ENCODE results near the gene ARFGEF3.
A peak's percentile ranks its signal among the peaks of the same experiment; 100 is the strongest.
"Not testable (repeated sequence)": the region's sequence is repeated elsewhere in the genome, so short reads cannot be mapped to it uniquely, and the experiment has no call there.

Gene ARFGEF3, protein sequence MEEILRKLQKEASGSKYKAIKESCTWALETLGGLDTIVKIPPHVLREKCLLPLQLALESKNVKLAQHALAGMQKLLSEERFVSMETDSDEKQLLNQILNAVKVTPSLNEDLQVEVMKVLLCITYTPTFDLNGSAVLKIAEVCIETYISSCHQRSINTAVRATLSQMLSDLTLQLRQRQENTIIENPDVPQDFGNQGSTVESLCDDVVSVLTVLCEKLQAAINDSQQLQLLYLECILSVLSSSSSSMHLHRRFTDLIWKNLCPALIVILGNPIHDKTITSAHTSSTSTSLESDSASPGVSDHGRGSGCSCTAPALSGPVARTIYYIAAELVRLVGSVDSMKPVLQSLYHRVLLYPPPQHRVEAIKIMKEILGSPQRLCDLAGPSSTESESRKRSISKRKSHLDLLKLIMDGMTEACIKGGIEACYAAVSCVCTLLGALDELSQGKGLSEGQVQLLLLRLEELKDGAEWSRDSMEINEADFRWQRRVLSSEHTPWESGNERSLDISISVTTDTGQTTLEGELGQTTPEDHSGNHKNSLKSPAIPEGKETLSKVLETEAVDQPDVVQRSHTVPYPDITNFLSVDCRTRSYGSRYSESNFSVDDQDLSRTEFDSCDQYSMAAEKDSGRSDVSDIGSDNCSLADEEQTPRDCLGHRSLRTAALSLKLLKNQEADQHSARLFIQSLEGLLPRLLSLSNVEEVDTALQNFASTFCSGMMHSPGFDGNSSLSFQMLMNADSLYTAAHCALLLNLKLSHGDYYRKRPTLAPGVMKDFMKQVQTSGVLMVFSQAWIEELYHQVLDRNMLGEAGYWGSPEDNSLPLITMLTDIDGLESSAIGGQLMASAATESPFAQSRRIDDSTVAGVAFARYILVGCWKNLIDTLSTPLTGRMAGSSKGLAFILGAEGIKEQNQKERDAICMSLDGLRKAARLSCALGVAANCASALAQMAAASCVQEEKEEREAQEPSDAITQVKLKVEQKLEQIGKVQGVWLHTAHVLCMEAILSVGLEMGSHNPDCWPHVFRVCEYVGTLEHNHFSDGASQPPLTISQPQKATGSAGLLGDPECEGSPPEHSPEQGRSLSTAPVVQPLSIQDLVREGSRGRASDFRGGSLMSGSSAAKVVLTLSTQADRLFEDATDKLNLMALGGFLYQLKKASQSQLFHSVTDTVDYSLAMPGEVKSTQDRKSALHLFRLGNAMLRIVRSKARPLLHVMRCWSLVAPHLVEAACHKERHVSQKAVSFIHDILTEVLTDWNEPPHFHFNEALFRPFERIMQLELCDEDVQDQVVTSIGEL (N-terminal part only)

DNA sequence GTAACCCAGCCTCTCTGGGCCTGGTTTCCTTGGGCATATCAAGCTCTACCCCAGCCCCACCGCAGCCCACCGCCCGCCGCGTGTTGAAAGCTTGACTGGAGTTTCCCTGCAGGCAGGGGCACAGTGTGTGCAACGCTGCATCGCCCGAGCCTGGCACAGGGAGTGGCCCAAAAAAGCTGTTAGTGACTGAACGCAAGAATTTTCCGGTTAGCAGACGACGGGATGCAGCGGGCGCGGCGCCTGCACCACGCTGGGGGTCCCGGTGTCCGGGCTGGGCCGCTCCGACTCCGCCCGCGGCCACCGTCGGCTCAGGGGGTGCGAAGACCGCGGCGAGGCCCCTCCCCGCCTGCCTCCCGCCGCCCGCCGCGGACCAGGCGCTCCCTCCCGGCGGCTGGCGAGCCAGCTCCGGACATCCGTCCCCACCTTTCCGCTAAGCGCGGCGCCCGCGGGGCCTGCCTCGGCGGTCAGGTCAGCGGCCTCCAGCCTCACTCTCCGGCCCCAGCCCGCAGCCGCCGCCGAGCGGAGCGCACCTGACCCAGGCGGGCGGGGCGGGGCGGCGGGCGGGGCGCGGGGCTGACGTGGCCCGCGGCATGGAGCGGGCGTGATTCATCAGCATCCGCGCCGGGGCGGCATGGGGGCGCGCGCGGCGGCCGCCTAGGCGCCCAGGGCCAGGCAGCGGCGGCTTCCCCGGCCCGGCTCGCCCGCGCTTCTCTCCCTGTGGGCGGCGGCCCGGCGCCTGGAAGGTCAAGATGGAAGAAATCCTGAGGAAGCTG lies at the start of gene ARFGEF3:
Gene ARFGEF3, plus strand, starts transcription at position 602 of the 773 bp plus-strand sequence. Its CDS starts 148 bp downstream, at position 750.
- peak; percentile 47 for DNase-seq

DNA sequence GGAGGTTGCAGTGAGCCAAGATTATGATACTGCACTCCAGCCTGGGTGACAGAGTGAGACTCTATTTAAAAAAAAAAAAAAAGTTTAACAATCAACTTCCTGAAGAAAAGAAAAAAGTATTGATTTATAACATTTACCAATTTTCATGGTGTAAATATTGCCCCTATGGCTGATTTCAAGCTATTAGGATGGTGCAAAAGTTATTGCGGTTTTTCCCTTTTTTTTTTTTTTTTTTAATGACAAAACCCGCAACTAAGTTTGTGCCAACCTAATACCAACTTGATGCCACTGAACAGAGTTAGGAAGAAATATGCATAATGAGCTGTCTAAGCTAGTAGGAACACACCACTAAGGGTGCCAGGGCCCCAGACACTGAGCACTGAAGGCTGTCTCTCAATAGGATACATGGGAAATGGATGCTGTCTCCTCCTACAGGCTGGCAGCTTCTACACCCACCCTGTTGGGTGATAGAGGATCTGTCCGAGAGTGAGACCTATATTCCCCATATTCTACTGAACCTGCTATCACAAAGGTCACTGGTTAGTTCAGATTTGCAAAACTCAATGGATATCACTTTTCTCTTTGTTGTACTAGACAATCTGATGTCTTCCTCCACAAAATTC lies 48.0 kb upstream of the ARFGEF3 start:
- DNase-seq, result no peak

DNA sequence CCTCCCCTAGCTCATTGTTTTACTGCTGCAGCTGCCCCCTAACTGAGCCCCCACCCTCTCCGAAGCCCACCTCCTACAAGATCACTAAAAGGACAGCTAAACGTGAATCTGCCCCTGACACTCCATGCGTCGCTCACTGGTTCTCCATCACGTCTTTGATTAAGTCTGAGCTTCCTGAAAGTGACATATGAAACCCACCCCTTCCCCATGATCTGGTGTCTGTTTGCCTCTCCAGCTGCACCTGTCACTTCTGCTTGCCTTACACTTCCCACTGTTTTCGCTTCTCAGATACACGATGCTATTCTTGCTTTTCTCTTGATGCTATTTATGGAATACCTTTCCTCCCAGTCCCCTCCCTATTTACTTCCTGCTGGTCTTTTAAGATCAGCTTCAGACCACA lies 46.5 kb upstream of the ARFGEF3 start:
- DNase-seq, result peak; percentile 20

DNA sequence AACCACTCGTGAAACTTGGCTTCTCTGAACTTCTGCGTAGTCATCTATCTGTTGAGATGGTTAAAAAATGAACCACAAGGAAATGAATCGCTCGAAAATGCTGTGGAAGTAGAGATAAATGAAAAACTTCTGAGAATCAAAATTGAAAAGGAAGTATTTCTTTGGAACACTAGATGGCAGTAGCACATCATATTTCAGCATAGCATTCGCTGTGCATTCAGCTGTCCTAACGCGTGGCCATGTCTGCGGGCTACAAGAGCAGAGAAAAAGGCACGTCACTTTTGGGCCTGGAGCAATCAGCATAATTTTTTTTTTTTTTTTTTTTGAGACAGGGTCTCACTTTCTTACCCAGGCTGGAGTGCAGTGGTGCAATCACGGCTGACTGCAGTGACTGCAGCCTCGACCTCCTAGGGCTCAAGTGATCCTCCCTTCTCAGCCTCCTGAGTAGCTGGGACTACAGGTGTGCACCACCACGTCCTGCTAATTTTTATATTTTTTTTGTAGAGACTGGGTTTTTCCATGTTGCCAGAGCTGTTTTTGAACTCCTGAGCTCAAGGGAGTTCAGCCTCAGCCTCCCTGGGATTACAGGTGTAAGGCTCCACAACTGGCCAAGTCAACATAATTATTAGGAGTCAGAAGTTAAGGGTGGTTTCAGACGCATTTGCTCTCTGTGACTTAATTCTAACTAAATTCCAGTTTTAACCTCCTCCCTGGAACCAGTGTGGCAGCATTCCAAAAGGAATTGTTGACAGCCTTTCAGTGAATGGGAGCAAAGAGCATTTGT lies 45.7 kb upstream of the ARFGEF3 start:
- peak; percentile 57 for DNase-seq

DNA sequence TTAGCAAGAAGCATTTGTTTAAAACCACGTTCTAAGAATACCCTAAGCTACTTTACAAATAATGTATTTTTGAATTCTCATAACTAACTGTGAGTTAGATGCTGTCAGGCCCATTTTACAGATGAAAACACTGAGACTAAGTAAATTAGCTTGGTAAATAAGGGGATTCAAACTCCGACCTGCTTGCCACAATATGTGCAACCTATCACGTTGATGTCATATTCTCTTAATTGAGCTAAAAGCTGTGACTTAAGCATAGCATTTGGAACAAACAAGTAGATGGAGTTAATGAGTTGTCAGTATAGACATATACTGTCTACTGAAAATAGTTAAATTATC lies 45.1 kb upstream of the ARFGEF3 start:
- DNase-seq, result no peak

DNA sequence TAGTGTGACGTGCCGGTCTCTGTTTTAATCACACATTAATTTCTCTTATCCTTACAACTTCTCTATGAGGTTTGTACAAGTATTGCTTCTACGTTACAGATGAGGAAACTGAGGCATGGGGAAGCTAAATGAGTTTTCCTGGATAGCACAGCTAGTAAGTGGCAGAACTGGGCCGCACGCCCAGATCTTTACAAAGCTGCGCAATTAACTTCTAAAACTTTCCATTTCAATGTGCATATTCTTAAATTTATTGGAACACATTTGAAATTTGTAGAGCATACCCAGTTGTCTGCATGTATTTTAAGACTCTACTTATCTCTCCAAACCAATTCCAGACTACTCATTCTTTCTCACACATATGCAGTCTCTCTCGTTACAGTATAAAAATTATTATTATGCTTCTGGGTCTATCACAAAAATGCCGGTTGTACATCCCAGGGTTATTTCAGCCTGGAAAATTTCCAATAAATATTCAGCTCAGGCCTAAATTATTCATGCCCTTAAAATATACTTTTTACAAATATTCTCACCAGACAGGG lies 44.3 kb upstream of the ARFGEF3 start:
- no peak for DNase-seq

DNA sequence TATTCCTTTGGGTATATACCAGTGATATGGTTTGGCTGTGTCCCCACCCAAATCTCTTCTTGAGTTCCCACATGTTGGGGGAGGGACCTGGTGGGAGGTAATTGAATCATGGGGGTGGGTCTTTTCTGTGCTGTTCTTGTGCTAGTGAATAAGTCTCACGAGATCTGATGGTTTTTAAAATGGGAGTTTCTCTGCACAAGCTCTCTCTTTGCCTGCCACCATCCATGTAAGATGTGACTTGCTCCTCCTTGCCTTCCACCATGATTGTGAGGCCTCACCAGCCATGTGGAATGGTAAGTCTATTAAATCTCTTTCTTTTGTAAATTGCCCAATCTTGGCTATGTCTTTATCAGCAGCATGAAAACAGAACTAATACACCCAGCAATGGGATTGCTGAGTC lies 42.5 kb upstream of the ARFGEF3 start:
- not testable (repeated sequence) for DNase-seq

DNA sequence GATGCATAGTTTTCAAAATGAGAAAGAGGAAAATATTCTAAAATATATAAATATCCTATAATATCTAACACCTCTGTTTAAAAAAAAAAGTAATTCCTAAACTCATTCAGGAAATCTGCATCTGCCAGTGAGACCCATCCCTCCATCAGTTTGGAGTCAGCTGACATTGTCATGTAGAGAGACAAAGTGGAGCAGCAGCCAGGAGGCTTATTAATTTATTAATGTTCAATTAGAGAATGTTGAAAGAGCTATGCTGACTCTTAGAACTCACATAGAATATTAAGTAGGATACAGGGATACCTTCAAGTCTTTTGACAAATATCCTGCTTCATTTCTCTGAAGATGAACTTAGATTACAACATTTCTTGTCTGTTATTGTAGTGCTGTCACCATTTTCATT lies 41.8 kb upstream of the ARFGEF3 start:
- DNase-seq, result no peak

DNA sequence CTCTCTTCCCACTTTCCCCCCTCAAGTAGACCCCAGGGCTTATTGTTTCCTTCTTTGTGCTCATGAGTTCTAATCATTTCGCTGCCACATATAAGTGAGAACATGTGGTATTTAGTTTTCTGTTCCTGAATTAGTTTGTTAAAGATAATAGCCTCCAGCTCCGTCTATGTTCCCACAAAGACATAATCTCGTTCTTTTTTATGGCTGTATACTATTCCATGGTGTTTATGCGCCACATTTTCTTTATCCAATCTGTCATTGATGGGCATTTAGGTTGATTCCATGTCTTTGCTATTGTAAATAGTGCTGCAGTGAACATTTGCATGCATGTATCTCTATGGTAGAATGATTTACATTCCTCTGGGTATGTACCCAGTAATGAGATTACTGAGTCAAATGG lies 37.6 kb upstream of the ARFGEF3 start:
- no peak for DNase-seq

DNA sequence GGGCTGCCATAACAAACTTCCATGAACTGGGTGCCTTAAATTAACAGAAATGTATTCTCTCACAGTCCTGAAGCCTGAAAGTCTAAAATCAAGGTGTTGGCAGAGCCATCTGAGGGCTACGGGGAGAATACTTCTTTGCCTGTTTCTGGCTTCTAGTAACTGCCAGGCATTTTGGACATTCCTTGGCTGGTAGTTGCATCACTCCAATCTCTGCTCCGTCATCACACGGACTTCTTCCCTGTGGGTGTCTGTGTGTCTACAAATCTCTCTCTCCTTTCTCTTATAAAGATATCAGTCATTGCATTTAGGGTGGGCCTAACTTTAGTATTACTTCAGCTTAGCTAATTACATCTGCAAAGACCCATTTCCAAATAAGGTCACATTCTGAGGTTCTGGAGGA lies 33.6 kb upstream of the ARFGEF3 start:
- DNase-seq, result no peak

DNA sequence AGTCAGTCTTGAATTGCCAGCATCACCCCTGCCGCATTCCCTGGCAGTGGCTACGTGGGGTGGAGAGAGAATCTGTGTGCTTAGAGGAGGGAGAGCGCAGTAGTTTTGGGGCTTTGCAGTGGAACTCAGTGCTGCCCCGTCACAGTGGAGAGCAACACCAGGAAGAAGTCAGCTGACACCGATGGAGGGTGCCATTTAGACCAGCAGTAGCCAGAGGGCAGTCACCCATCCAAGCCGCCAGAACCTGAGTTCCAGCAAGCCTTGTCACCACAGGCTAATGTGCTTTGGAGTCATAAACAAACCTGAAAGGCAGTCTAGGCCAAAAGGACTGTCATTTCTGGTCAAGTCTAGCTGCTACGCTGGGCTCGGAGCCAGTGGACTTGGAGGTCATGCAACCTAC lies 32.5 kb upstream of the ARFGEF3 start:
- DNase-seq, result no peak

DNA sequence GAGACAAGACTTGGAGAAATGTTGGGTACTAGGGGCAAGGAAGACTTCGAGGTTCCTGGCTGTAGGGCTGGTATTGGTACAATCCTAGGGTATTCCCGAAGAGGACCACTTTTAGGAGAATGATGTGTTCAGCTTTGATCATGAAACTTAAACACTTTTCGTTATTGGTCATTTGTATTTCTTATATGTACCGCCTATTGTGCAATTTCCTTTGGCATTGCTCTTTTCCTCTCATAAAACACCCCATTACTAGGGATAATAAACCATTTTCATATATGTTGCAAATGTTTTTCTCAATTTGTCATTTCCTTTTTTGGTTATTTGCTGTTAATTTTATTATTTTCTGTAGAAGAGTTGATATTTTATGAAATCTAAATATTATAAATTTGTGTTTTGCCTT lies 18.9 kb upstream of the ARFGEF3 start:
- DNase-seq, result no peak

DNA sequence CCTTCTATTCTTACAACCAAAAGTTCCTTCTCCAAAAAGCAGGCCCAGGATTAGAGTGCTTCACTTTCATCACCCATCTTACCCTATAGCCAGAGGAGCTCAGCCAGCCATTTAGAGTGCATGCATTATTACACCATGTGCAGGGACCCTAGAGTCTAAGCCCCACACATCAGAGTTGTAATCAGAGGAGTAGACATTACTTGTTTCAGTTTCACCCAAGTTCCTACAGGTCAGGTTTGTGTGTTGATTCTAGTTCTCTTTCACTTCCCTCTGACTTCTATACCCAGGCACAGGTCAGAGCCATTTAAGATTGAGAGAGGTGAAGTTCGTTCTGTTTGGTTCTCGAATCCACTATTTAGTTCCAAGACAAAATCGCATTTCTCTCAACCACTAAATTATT lies 16.3 kb upstream of the ARFGEF3 start:
- DNase-seq, result no peak

DNA sequence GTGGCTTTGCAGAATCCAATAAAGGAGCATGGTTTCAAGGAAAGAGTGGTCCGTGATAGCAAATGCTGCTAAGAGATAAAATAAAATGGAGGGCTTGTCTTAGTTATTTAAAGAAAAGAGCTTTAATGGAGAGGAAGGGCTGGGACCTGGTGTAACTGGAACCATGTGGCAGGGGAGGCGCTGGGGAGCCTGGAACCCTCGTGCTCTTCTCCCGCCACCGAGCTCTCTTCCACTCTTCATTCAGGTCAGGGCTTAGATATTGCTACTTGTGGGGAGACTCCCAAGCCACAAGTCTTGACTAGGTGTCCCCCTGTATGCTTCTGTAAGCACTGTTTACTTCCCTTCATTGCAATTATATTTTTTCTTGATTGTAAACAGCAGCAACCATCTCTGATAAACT lies 15.2 kb upstream of the ARFGEF3 start:
- DNase-seq, result no peak

DNA sequence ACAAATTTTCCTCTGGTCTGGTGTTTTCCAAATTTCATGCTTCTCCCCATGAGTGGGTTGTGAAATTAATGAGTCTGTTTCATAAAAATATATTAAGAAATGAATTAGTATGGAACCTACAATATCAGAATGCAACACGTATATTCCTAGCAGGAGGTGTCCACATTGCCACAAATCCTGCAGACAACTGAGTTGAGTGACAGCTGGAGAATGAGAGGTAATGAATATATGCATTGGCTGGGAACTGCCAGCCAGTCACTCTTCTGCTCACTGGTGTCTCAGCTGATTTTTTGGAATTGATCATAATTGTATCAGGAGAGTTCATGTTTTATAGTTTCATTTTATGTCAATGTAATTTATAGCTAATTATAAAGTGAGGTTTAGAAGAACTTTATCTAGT lies 6.3 kb upstream of the ARFGEF3 start:
- no peak for DNase-seq

DNA sequence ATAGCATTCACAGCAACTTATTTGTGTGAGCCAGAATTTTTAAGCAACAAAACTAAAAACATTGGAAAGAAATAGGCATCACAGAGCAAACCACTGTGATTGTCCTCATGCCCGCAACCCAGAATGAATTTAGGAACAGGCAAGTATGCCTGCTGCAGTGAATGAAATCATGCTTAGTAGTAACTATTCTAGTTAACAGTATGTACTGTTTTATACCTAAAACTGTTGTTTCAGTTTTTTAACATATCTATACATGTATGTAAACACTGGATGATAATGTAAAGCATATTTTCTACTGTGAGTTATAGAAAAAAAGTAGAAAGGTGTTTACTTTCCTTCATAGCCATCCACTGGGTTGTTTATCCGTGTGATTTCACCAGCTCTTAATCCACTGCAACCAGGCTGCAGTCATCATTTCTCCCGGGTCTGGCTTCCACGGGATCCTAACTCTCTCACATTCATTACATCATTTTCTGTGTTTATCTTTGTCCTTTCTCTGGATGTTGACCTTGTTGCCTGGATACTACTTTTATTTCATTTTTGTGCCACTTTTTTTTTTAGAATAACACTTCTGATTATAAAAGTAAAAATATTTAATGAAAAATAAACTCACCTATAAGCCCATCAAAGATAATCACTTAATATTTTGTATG lies 3.6 kb upstream of the ARFGEF3 start:
- no peak for DNase-seq

DNA sequence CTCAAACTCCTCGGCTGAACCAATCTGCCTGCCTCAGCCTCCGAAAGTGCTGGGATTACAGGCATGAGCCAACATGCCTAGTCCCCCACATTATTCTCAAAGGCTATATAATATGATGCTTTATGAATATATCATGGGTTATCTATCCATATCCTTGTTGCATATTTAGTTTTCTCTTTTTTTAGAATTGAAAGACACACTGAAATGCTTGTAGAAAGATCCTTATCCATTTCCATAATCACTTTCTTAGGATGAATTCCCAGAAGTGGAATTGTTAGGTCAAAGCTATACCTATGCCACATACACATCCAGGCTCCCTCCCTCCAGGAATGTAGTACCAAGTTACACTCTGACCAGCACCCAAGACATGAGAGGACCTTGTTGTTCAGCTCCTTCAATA lies 2.5 kb upstream of the ARFGEF3 start:
- no peak for DNase-seq

DNA sequence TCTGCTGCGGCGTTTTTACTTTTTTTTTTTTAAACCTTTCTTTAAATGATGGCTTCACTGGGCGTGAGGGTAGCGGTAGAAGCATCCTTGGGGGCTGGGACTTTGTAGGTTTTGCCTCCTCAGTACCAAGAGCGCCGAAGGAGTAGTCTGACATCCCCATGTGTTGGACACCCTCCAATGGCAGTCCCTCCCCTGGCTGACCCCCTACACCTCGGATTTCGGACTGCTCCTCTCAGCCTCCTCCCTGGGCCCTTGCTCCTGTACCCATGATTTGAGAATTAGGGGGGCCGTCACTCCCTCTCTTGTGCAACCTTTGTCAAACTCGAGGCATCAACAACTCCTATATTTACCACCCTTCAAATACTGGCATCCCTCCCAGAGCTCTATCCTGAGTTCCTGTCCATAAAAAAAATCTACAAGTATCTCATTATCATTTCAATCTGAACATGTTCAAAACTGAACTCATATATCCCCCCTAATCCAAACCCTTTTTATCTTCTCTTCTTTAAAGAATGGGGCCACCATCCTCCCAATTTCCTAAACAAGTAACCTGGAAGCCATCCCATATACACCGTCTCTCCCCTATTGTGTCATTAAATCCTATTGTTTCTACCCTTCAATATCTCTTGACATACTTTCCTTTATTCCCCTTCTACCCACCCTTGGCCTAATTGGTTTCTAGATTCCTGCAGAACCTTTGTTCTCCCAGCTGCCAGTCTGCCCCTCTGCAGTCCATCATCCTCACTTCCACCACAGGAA lies 1.2 kb upstream of the ARFGEF3 start:
- peak; percentile 42 for DNase-seq

DNA sequence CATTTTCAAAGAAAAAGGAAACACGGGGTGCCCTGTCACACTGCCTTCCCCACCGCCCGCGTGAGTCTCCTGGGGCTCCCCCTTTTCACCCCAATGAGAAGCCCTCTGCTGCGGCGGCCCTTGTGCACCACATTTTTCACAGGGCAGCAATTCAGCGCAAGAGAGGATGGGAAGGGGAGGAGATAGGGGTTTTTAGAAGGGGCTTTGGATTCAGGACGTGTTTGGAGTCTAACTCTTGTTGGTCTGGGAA lies 726 bp upstream of the ARFGEF3 start:
- no peak for DNase-seq

Data from NCI-H1105 (cell line).